WTC11 (cell line): ENCODE measurements around the gene SECTM1. TPM values are rescaled to one million over a fixed set of nuclear protein-coding genes. Genes with fewer than 3 reads are reported as not detected.

ENCODE experiments used
- ATAC-seq: fragments of 200-7000 bp; cut with Tn5 transposase; 2 replicates; pipeline ENCODE4 v1.10.0; 2021; ENCODE audit warnings: mild to moderate bottlenecking, moderate library complexity
- CTCF ChIA-PET: fragments of 300-600 bp; sonication (Branson Sonifier 250); formaldehyde crosslinking; loops from one replicate; lab custom pipeline; 2021; ENCODE audit warnings: antibody characterized with exemption; lab: Charles Lee
- POLR2A ChIA-PET: fragments of 350-600 bp; sonication (Branson Sonifier 250); formaldehyde crosslinking; loops from one replicate; lab custom pipeline; 2021; ENCODE audit warnings: antibody characterized with exemption; lab: Charles Lee
- DNase-seq: peaks from one replicate; pipeline ENCODE4 v3.0.0; 2021; ENCODE audit warnings: low spot score
- H3K27ac Mint-ChIP-seq: 2 replicates; pipeline ENCODE4 v1.8.0; 2021; ENCODE audit warnings: mixed read lengths
- H3K27me3 Mint-ChIP-seq: 2 replicates; pipeline ENCODE4 v1.8.0; 2021; ENCODE audit warnings: low read depth, mild to moderate bottlenecking, moderate library complexity, mixed read lengths
- H3K36me3 Mint-ChIP-seq: 2 replicates; pipeline ENCODE4 v1.8.0; 2021; ENCODE audit warnings: mixed read lengths
- H3K4me1 Mint-ChIP-seq: 2 replicates; pipeline ENCODE4 v1.8.0; 2022; ENCODE audit warnings: mixed read lengths
- H3K4me3 Mint-ChIP-seq: 2 replicates; pipeline ENCODE4 v1.8.0; 2021; ENCODE audit warnings: mild to moderate bottlenecking, moderate library complexity, mixed read lengths
- H3K9me3 Mint-ChIP-seq: 2 replicates; pipeline ENCODE4 v1.8.0; 2021; ENCODE audit warnings: mixed read lengths
- ATF1 ChIP-seq: sonication (generic); formaldehyde crosslinking; IDR thresholded peaks from 2 replicates; pipeline ENCODE4 v1.8.1; 2023; ENCODE audit warnings: mild to moderate bottlenecking, moderate library complexity, missing genetic modification reagents
- CBFB ChIP-seq: sonication (generic); formaldehyde crosslinking; IDR thresholded peaks from 2 replicates; pipeline ENCODE4 v1.8.1; 2022; ENCODE audit warnings: mild to moderate bottlenecking, low read depth, missing genetic modification reagents
- EMX1 ChIP-seq: fragments of 250-450 bp; sonication (Bioruptor Pico); IDR thresholded peaks from 2 replicates; pipeline ENCODE4 v1.8.0; 2021; ENCODE audit warnings: mild to moderate bottlenecking
- GABPB1 ChIP-seq: sonication (generic); formaldehyde crosslinking; IDR thresholded peaks from 2 replicates; pipeline ENCODE4 v1.8.1; 2023; ENCODE audit warnings: mild to moderate bottlenecking, missing genetic modification reagents
- GRHL2 ChIP-seq: fragments of 250-450 bp; sonication (Bioruptor Pico); IDR thresholded peaks from 2 replicates; pipeline ENCODE4 v1.8.0; 2022; ENCODE audit warnings: mild to moderate bottlenecking, moderate library complexity; ENCODE audit not compliant: insufficient replicate concordance, severe bottlenecking
- HMGA2 ChIP-seq: fragments of 250-450 bp; sonication (Bioruptor Pico); IDR thresholded peaks from 2 replicates; pipeline ENCODE4 v1.4.0; 2021; ENCODE audit warnings: mild to moderate bottlenecking, moderate library complexity
- IRF2 ChIP-seq: sonication (generic); formaldehyde crosslinking; IDR thresholded peaks from 2 replicates; pipeline ENCODE4 v1.8.0; 2022; ENCODE audit warnings: low read depth, missing genetic modification reagents, borderline replicate concordance
- JUN ChIP-seq: sonication (generic); formaldehyde crosslinking; IDR thresholded peaks from 2 replicates; pipeline ENCODE4 v1.8.0; 2023; ENCODE audit warnings: mild to moderate bottlenecking, missing genetic modification reagents
- NFE2L1 ChIP-seq: sonication (generic); formaldehyde crosslinking; IDR thresholded peaks from 2 replicates; pipeline ENCODE4 v1.8.1; 2023; ENCODE audit warnings: missing genetic modification reagents
- PRRX2 ChIP-seq: fragments of 250-450 bp; sonication (Bioruptor Pico); IDR thresholded peaks from 2 replicates; pipeline ENCODE4 v1.8.0; 2021; ENCODE audit warnings: mild to moderate bottlenecking
- SMAD3 ChIP-seq: sonication (generic); formaldehyde crosslinking; IDR thresholded peaks from 2 replicates; pipeline ENCODE4 v1.8.0; 2022; ENCODE audit warnings: missing genetic modification reagents, mild to moderate bottlenecking, borderline replicate concordance
- TCF7 ChIP-seq: sonication (generic); formaldehyde crosslinking; IDR thresholded peaks from 2 replicates; pipeline ENCODE4 v1.8.0; 2022; ENCODE audit warnings: mild to moderate bottlenecking, low read depth, missing genetic modification reagents, moderate library complexity
- TEAD1 ChIP-seq: sonication (generic); formaldehyde crosslinking; IDR thresholded peaks from 2 replicates; pipeline ENCODE4 v1.8.0; 2022; ENCODE audit warnings: mild to moderate bottlenecking, missing genetic modification reagents
- ZNF423 ChIP-seq: fragments of 250-450 bp; sonication (Bioruptor Pico); IDR thresholded peaks from 2 replicates; pipeline ENCODE4 v2.1.2; 2022; ENCODE audit warnings: mild to moderate bottlenecking, moderate library complexity
- ZNF671 ChIP-seq: fragments of 250-450 bp; sonication (Bioruptor Pico); IDR thresholded peaks from 2 replicates; pipeline ENCODE4 v1.8.0; 2021; ENCODE audit warnings: mild to moderate bottlenecking
- total RNA-seq: library from RNA; stranded (reverse); gene quantifications from 3 replicates; pipeline ENCODE4 v1.2.3, GENCODE V29; 2021
- TF ChIP-seq, protein P1 (sequence below): sonication (generic); formaldehyde crosslinking; IDR thresholded peaks from 2 replicates; pipeline ENCODE4 v1.8.0; 2022; ENCODE audit warnings: missing genetic modification reagents
- TF ChIP-seq, protein P2 (sequence below): fragments of 200-600 bp; IDR thresholded peaks from 2 replicates; pipeline ENCODE4 v1.8.0; 2022; ENCODE audit warnings: antibody characterized with exemption
- TF ChIP-seq, protein P3 (sequence below): sonication (generic); formaldehyde crosslinking; IDR thresholded peaks from 2 replicates; pipeline ENCODE4 v1.8.0; 2022; ENCODE audit warnings: mild to moderate bottlenecking, missing genetic modification reagents

SECTM1 gene
- total RNA-seq, 1 experiment from 2014 or later = 0.22 TPM

DNA sequence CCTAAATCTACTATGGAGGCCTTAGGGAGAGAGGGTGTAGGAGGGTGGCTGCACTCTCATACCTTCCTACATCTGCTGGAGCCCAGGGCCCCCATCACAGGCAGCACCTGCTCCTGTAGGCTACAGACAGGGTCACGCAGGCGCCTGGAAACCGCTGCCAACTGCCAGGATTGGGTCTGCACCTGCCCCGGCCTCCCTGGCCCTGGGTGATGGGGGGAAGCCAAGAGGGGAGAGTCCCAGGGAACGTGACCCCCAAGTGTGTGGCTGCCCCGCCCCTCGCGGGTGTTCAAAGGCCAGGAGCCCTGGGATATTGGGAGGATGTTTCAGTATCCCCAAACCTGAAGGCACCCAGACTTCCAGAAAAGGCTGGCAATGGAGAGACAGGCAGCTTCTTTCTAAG is 19.9 kb upstream of the SECTM1 start (continued):
- TF ChIP-seq TCF7 (CRISPR knock-in tag) (no peak), JUN (CRISPR knock-in tag) (no peak), EMX1 (no peak), CBFB (CRISPR knock-in tag) (no peak)
- TF ChIP-seq, protein P1, sequence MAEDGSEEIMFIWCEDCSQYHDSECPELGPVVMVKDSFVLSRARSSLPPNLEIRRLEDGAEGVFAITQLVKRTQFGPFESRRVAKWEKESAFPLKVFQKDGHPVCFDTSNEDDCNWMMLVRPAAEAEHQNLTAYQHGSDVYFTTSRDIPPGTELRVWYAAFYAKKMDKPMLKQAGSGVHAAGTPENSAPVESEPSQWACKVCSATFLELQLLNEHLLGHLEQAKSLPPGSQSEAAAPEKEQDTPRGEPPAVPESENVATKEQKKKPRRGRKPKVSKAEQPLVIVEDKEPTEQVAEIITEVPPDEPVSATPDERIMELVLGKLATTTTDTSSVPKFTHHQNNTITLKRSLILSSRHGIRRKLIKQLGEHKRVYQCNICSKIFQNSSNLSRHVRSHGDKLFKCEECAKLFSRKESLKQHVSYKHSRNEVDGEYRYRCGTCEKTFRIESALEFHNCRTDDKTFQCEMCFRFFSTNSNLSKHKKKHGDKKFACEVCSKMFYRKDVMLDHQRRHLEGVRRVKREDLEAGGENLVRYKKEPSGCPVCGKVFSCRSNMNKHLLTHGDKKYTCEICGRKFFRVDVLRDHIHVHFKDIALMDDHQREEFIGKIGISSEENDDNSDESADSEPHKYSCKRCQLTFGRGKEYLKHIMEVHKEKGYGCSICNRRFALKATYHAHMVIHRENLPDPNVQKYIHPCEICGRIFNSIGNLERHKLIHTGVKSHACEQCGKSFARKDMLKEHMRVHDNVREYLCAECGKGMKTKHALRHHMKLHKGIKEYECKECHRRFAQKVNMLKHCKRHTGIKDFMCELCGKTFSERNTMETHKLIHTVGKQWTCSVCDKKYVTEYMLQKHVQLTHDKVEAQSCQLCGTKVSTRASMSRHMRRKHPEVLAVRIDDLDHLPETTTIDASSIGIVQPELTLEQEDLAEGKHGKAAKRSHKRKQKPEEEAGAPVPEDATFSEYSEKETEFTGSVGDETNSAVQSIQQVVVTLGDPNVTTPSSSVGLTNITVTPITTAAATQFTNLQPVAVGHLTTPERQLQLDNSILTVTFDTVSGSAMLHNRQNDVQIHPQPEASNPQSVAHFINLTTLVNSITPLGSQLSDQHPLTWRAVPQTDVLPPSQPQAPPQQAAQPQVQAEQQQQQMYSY = no peak

DNA sequence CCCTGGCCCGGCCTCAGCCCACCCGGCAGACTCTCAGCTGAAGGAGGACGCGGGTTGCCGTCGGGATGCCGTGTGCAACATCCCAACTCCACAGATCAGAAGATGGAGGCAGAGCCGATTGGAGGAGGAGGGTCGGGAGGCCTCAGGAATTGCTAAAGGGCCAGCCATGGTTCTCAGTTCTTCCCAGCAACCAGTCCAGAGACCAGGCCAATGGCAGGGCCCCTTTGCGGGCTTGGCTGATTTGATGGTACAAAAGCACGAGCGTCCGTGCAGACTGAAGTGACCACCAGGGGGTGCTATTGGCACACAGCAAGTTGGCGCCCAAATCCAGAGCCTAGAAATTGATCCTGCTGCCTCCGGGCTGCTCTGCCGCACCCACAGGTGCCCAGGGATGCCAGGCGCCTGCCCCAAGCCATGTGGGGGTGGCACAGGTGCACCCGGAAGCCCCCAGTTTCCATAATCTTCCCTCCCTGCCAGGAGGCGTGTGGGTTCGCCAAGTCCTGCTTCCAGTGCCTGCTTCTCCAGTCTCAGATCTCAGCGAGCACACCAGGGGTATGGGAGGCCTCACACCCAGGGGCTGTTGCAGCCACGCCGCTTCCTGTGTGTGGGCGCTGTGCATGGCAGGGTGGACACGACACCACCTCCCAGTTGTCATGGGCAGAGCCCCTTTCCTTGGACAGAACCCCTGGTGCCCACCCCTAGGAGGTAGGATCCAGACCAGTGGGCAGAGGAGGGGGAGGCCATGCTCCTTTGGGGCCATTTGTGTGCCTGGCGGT is 18.3 kb upstream of the SECTM1 start:
- H3K4me3 Mint-ChIP-seq = no peak overlapping the region
- ChIA-PET POLR2A (no interaction called here), CTCF (interaction anchor here (1.0 to 1.8 kb wide), 10 partner anchors 10 to 178 kb away, joined by 3 to 5 read pairs (median 4); no protein-coding TSS in a partner anchor)
- DNase-seq (peak; percentile 92), ATAC-seq (peak; percentile 95)
- H3K9me3 Mint-ChIP-seq = no peaks in the 10 kb centered on the region
- peak; percentile 63; the same call in 1 of the 2 replicates for TF ChIP-seq GABPB1 (CRISPR knock-in tag)
- TF ChIP-seq NFE2L1 (CRISPR knock-in tag) = no peak
- TF ChIP-seq, protein P2, sequence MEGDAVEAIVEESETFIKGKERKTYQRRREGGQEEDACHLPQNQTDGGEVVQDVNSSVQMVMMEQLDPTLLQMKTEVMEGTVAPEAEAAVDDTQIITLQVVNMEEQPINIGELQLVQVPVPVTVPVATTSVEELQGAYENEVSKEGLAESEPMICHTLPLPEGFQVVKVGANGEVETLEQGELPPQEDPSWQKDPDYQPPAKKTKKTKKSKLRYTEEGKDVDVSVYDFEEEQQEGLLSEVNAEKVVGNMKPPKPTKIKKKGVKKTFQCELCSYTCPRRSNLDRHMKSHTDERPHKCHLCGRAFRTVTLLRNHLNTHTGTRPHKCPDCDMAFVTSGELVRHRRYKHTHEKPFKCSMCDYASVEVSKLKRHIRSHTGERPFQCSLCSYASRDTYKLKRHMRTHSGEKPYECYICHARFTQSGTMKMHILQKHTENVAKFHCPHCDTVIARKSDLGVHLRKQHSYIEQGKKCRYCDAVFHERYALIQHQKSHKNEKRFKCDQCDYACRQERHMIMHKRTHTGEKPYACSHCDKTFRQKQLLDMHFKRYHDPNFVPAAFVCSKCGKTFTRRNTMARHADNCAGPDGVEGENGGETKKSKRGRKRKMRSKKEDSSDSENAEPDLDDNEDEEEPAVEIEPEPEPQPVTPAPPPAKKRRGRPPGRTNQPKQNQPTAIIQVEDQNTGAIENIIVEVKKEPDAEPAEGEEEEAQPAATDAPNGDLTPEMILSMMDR = peak; percentile 97
- TF ChIP-seq GRHL2 (CRISPR knock-in tag) = no peak
- TF ChIP-seq, protein P3, sequence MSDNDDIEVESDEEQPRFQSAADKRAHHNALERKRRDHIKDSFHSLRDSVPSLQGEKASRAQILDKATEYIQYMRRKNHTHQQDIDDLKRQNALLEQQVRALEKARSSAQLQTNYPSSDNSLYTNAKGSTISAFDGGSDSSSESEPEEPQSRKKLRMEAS (CRISPR knock-in tag) = peak; percentile 41; the same call in 1 of the 2 replicates
- TF ChIP-seq HMGA2 (CRISPR knock-in tag) = no peak
- peak; percentile 30; the same call in 1 of the 2 replicates for TF ChIP-seq ZNF423 (CRISPR knock-in tag)
- TF ChIP-seq SMAD3 (CRISPR knock-in tag) = no peak
- TF ChIP-seq ZNF671 (CRISPR knock-in tag) = no peak
- no peaks in the 10 kb centered on the region for H3K36me3 Mint-ChIP-seq
- H3K27ac Mint-ChIP-seq = no peak overlapping the region
- H3K27me3 Mint-ChIP-seq = no peaks in the 10 kb centered on the region; the same call in 1 of the 2 replicates
- peaks cover 1% of the 10 kb centered on the region; the same call in 1 of the 2 replicates for H3K4me1 Mint-ChIP-seq

DNA sequence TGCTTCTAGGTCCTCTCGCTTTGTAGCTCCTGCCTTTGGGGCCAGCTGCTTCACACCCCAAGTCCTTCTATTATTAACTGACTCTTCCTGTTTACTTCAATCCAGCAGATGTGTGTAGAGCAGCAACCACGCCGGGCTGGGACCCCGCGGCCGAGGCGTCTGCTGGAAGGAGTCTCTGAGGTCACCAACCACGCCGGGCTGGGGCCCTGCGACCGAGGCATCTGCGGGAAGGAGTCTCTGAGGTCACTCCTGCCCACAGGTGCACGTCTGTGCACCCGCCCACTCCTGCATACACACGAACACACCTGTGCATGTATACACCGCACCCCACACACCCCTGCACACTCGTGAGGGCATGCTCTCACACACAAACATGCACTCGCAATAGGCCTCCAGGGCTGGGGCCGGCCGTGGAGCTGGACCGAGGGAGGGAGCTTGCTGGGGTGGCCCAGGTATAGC is 17.7 kb upstream of the SECTM1 start:
- no peaks in the 10 kb centered on the region for H3K4me1 Mint-ChIP-seq
- H3K27me3 Mint-ChIP-seq = no peaks in the 10 kb centered on the region; the same call in 1 of the 2 replicates
- CTCF ChIA-PET = interaction anchor here (1.0 to 1.8 kb wide), 9 partner anchors 14 to 177 kb away, joined by 3 to 5 read pairs (median 4); no protein-coding TSS in a partner anchor
- no peaks in the 10 kb centered on the region for H3K36me3 Mint-ChIP-seq
- no peaks in the 10 kb centered on the region for H3K9me3 Mint-ChIP-seq
- no peak overlapping the region for H3K4me3 Mint-ChIP-seq
- POLR2A ChIA-PET = no interaction called here
- TF ChIP-seq IRF2 = no peak
- no peak for TF ChIP-seq GABPB1 (CRISPR knock-in tag)
- TF ChIP-seq ATF1 (CRISPR knock-in tag) = no peak
- TF ChIP-seq TEAD1 (CRISPR knock-in tag) = no peak
- TF ChIP-seq PRRX2 (CRISPR knock-in tag) = no peak
- no peak for TF ChIP-seq ZNF671 (CRISPR knock-in tag)
- H3K27ac Mint-ChIP-seq = no peak overlapping the region
- ATAC-seq (no peak), DNase-seq (peak; percentile 11)
